Astrocyte (in vitro differentiated cells and primary cell): ENCODE measurements around the gene TMEM63B. TPM values are rescaled to one million over a fixed set of nuclear protein-coding genes. Genes with fewer than 3 reads are reported as not detected.
"Not testable (repeated sequence)": the region's sequence is repeated elsewhere in the genome, so short reads cannot be mapped to it uniquely, and the experiment has no call there.

Source experiments
- DNase-seq: peaks from one replicate; pipeline ENCODE4 v3.0.0-alpha.2; 2010; ENCODE audit warnings: low read depth
- FAIRE-seq: peaks from 2 replicates; lab custom pipeline; 2011; peaks lifted over from hg19 to GRCh38; lab: Jason Lieb, UNC
- H2AFZ ChIP-seq: 2 replicates; pipeline ENCODE4 v1.6.0; 2012; ENCODE audit warnings: low read depth, low read length, inconsistent platforms
- H3K27ac ChIP-seq: 2 replicates; pipeline ENCODE4 v1.5.1; 2011; ENCODE audit warnings: low read depth, low read length, inconsistent platforms
- H3K27me3 ChIP-seq: 2 replicates; pipeline ENCODE4 v1.6.0; 2011; ENCODE audit warnings: low read length, inconsistent platforms; ENCODE audit not compliant: insufficient read depth
- H3K36me3 ChIP-seq: 2 replicates; pipeline ENCODE4 v1.5.1; 2011; ENCODE audit warnings: low read length, inconsistent platforms; ENCODE audit not compliant: insufficient read depth
- H3K4me1 ChIP-seq: 2 replicates; pipeline ENCODE4 v1.5.1; 2011; ENCODE audit warnings: low read length, inconsistent platforms; ENCODE audit not compliant: insufficient read depth
- H3K4me2 ChIP-seq: 2 replicates; pipeline ENCODE4 v1.6.0; 2012; ENCODE audit warnings: low read length, inconsistent platforms
- H3K4me3 ChIP-seq: 2 replicates; pipeline ENCODE4 v1.5.1; 2011; ENCODE audit warnings: low read depth, mild to moderate bottlenecking, low read length, inconsistent platforms; ENCODE audit not compliant: insufficient read depth
- H3K79me2 ChIP-seq: 2 replicates; pipeline ENCODE4 v1.6.0; 2012; ENCODE audit warnings: mild to moderate bottlenecking, low read length, inconsistent platforms; ENCODE audit not compliant: insufficient read depth
- H3K9ac ChIP-seq: 2 replicates; pipeline ENCODE4 v1.6.0; 2012; ENCODE audit warnings: mild to moderate bottlenecking, low read length, inconsistent platforms
- H3K9me3 ChIP-seq: 2 replicates; pipeline ENCODE4 v1.5.1; 2012; ENCODE audit warnings: low read depth, mild to moderate bottlenecking, low read length, inconsistent platforms; ENCODE audit not compliant: insufficient read depth
- H4K20me1 ChIP-seq: 2 replicates; pipeline ENCODE4 v1.6.0; 2012; ENCODE audit warnings: low read length, inconsistent platforms; ENCODE audit not compliant: insufficient read depth
- H3K27ac Mint-ChIP-seq: one replicate; pipeline ENCODE4 v1.8.0; 2021; ENCODE audit warnings: mild to moderate bottlenecking, mixed read lengths; ENCODE audit not compliant: unreplicated experiment
- H3K27me3 Mint-ChIP-seq: one replicate; pipeline ENCODE4 v1.8.0; 2021; ENCODE audit warnings: low read depth, mixed read lengths; ENCODE audit not compliant: unreplicated experiment
- H3K36me3 Mint-ChIP-seq: one replicate; pipeline ENCODE4 v1.8.0; 2021; ENCODE audit warnings: low read depth, mixed read lengths; ENCODE audit not compliant: unreplicated experiment
- H3K4me1 Mint-ChIP-seq: one replicate; pipeline ENCODE4 v1.8.0; 2021; ENCODE audit warnings: low read depth, mixed read lengths; ENCODE audit not compliant: unreplicated experiment
- H3K4me3 Mint-ChIP-seq: one replicate; pipeline ENCODE4 v1.8.0; 2021; ENCODE audit warnings: mild to moderate bottlenecking, moderate library complexity, mixed read lengths; ENCODE audit not compliant: unreplicated experiment
- H3K9me3 Mint-ChIP-seq: one replicate; pipeline ENCODE4 v1.8.0; 2021; ENCODE audit warnings: mild to moderate bottlenecking, mixed read lengths; ENCODE audit not compliant: unreplicated experiment
- EZH2 ChIP-seq: IDR thresholded peaks from 2 replicates; pipeline ENCODE4 v1.6.1; 2012; ENCODE audit warnings: mild to moderate bottlenecking, low read length, inconsistent platforms; ENCODE audit not compliant: insufficient read depth
- total RNA-seq: library from RNA; stranded (reverse); gene quantifications from 2 replicates; pipeline ENCODE4 v1.2.1, GENCODE V29; 2021
- TF ChIP-seq, protein P1 (sequence below): IDR thresholded peaks from 2 replicates; pipeline ENCODE4 v1.5.1; 2011; ENCODE audit warnings: low read depth, mild to moderate bottlenecking, inconsistent platforms, low read length, moderate library complexity; ENCODE audit not compliant: insufficient read depth

Gene TMEM63B
- total RNA-seq, 1 donor from 2014 or later: 86.6 TPM

- TF ChIP-seq EZH2: no peak
- TF ChIP-seq, protein P1, sequence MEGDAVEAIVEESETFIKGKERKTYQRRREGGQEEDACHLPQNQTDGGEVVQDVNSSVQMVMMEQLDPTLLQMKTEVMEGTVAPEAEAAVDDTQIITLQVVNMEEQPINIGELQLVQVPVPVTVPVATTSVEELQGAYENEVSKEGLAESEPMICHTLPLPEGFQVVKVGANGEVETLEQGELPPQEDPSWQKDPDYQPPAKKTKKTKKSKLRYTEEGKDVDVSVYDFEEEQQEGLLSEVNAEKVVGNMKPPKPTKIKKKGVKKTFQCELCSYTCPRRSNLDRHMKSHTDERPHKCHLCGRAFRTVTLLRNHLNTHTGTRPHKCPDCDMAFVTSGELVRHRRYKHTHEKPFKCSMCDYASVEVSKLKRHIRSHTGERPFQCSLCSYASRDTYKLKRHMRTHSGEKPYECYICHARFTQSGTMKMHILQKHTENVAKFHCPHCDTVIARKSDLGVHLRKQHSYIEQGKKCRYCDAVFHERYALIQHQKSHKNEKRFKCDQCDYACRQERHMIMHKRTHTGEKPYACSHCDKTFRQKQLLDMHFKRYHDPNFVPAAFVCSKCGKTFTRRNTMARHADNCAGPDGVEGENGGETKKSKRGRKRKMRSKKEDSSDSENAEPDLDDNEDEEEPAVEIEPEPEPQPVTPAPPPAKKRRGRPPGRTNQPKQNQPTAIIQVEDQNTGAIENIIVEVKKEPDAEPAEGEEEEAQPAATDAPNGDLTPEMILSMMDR: no peak
- H3K9me3 ChIP-seq: no peaks in the 10 kb centered on the region
- peaks cover 1% of the 10 kb centered on the region for H3K9me3 Mint-ChIP-seq
- H3K36me3 ChIP-seq: peaks cover 8% of the 10 kb centered on the region
- peaks cover 55% of the 10 kb centered on the region for H3K36me3 Mint-ChIP-seq
- H3K27me3 ChIP-seq: no peaks in the 10 kb centered on the region
- FAIRE-seq: no peak
- H3K4me1 ChIP-seq: no peaks in the 10 kb centered on the region
- no peak overlapping the region for H3K9ac ChIP-seq
- H3K27ac Mint-ChIP-seq: no peak overlapping the region
- H2AFZ ChIP-seq: no peak overlapping the region
- no peak for DNase-seq
- no peaks in the 10 kb centered on the region for H3K79me2 ChIP-seq
- H3K4me3 Mint-ChIP-seq: no peak overlapping the region
- H3K4me3 ChIP-seq: no peak overlapping the region
- H3K4me2 ChIP-seq: no peak overlapping the region
- no peaks in the 10 kb centered on the region for H3K4me1 Mint-ChIP-seq
- H3K27ac ChIP-seq: no peak overlapping the region
- no peaks in the 10 kb centered on the region for H3K27me3 Mint-ChIP-seq
- H4K20me1 ChIP-seq: peaks cover 23% of the 10 kb centered on the region
These were observed 12.0 kb downstream of the TMEM63B start for GRCh38 chr6:44139351-44139743.

DNA sequence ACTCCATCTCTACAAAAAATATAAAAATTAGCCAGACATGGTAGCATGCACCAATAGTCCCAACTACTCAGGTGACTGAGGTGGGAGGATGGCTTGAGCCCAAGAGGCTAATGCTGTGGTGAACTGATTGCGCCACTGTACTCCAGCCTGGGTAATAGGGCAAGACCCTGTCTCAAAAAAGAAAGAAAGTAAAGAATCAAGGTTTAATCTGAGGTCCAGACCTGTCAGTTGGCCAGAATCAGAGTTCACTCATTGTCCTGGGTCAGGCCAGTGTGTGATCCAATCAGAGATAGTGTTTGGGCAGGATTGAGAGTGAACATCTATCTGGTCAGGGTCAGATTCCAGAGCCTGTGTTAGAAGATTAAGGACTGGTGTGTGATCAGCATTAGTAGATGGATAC is 15.5 kb downstream of the TMEM63B start:
- H3K36me3 Mint-ChIP-seq: peaks cover 38% of the 10 kb centered on the region
- TF ChIP-seq, protein P1: no peak
- Histone ChIP-seq H3K9ac (no peak overlapping the region), H3K4me2 (no peak overlapping the region), H2AFZ (no peak overlapping the region), H3K27ac (no peak overlapping the region), H3K27me3 (no peaks in the 10 kb centered on the region), H3K9me3 (no peaks in the 10 kb centered on the region), H4K20me1 (peaks cover 10% of the 10 kb centered on the region), H3K79me2 (no peaks in the 10 kb centered on the region), H3K4me3 (no peak overlapping the region), H3K36me3 (peaks cover 9% of the 10 kb centered on the region), H3K4me1 (no peaks in the 10 kb centered on the region)
- no peak for FAIRE-seq
- no peak overlapping the region for H3K27ac Mint-ChIP-seq
- no peaks in the 10 kb centered on the region for H3K27me3 Mint-ChIP-seq
- no peak overlapping the region for H3K4me3 Mint-ChIP-seq
- H3K9me3 Mint-ChIP-seq: peaks cover 1% of the 10 kb centered on the region
- no peak for DNase-seq
- no peaks in the 10 kb centered on the region for H3K4me1 Mint-ChIP-seq

GRCh38 chr6:44143731-44144130 is 16.4 kb downstream of the TMEM63B start:
- Mint-ChIP-seq H3K9me3 (peaks cover 1% of the 10 kb centered on the region), H3K27me3 (no peaks in the 10 kb centered on the region), H3K4me3 (no peak overlapping the region), H3K36me3 (peaks cover 38% of the 10 kb centered on the region), H3K27ac (no peak overlapping the region), H3K4me1 (no peaks in the 10 kb centered on the region)
- Histone ChIP-seq H3K4me3 (no peak overlapping the region), H3K9ac (no peak overlapping the region), H4K20me1 (peaks cover 10% of the 10 kb centered on the region), H2AFZ (no peak overlapping the region), H3K36me3 (peaks cover 9% of the 10 kb centered on the region), H3K4me1 (no peaks in the 10 kb centered on the region), H3K79me2 (no peaks in the 10 kb centered on the region), H3K27ac (no peak overlapping the region), H3K4me2 (no peak overlapping the region), H3K9me3 (no peaks in the 10 kb centered on the region), H3K27me3 (no peaks in the 10 kb centered on the region)
- no peak for FAIRE-seq
- TF ChIP-seq, protein P1: no peak
- TF ChIP-seq EZH2: no peak
- no peak for DNase-seq

- DNase-seq, H3K4me3 ChIP-seq, H3K27ac Mint-ChIP-seq, H3K27ac ChIP-seq, H3K9ac ChIP-seq, H3K27me3 ChIP-seq, H3K4me3 Mint-ChIP-seq, H3K4me2 ChIP-seq, FAIRE-seq, H3K27me3 Mint-ChIP-seq, H3K4me1 ChIP-seq, H2AFZ ChIP-seq, H3K4me1 Mint-ChIP-seq, H3K9me3 Mint-ChIP-seq, H3K79me2 ChIP-seq, H3K9me3 ChIP-seq: not testable (repeated sequence)
- Histone ChIP-seq H3K36me3 (peaks cover 12% of the 10 kb centered on the region), H4K20me1 (peaks cover 10% of the 10 kb centered on the region)
- peaks cover 38% of the 10 kb centered on the region for H3K36me3 Mint-ChIP-seq
These were observed 17.2 kb downstream of the TMEM63B start for GRCh38 chr6:44144536-44144935.
